Bronchial epithelial cell (primary cell): ENCODE results near the gene HBEGF. TPM values are rescaled to one million over a fixed set of nuclear protein-coding genes. Genes with fewer than 3 reads are reported as not detected.
A peak's percentile ranks its signal among the peaks of the same experiment; 100 is the strongest.

Experiments
- DNase-seq: peaks from one replicate; pipeline ENCODE4 v3.0.0-alpha.2; 2010; ENCODE audit warnings: low read depth
- FAIRE-seq: peaks from 2 replicates; lab custom pipeline; 2011; peaks lifted over from hg19 to GRCh38; lab: Jason Lieb, UNC
- H3K27me3 ChIP-seq: 2 replicates; pipeline ENCODE4 v1.5.1; 2011; ENCODE audit warnings: low read length; ENCODE audit not compliant: control insufficient read depth, insufficient read depth
- H3K36me3 ChIP-seq: 2 replicates; pipeline ENCODE4 v1.5.1; 2011; ENCODE audit warnings: low read length; ENCODE audit not compliant: control insufficient read depth, insufficient read depth
- H3K4me3 ChIP-seq: 2 replicates; pipeline ENCODE4 v1.5.1; 2011; ENCODE audit warnings: mild to moderate bottlenecking, low read depth, low read length, control low read depth
- total RNA-seq: library from RNA; depleted of rRNA; stranded (reverse); fragments of >200 nt; gene quantifications from 2 replicates; pipeline ENCODE4 v1.2.1, GENCODE V29; 2014
- TF ChIP-seq, protein P1 (sequence below): IDR thresholded peaks from 2 replicates; pipeline ENCODE4 v1.5.1; 2011; ENCODE audit warnings: mild to moderate bottlenecking, moderate library complexity, low read length, control low read depth, inconsistent platforms; ENCODE audit not compliant: insufficient read depth, severe bottlenecking

HBEGF gene
- total RNA-seq, 1 donor from 2014 or later = 76.6 TPM

DNA sequence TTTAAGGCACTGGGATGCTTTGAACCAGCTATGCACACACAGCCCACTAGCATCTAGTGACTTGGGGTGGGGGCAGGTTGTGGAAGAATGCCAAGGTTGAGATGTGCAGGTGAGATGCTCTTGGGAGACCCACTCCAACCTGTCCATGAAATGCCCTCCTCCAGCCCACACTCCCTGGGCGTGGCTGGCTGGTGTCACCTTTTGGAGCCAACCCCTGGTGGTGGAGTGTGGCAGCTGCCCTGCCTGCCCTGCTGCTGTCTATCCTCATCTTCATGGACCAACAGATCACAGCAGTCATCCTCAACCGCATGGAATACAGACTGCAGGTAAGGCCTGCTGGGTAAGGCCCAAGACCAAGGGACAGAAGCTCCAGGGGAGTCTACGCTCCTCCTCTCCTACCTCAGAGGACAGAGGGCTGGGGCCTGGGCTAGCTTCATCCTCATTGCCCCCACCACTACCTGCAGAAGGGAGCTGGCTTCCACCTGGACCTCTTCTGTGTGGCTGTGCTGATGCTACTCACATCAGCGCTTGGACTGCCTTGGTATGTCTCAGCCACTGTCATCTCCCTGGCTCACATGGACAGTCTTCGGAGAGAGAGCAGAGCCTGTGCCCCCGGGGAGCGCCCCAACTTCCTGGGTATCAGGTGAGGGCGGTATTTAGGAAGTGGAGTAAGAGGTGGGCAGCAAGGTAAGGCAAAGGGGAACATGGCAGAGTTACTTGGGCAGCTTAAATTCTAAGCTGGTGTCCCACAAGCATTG, 21.0 kb upstream of the HBEGF start:
- Histone ChIP-seq H3K4me3 (no peak overlapping the region), H3K36me3 (no peaks in the 10 kb centered on the region), H3K27me3 (no peaks in the 10 kb centered on the region)
- DNase-seq (no peak), FAIRE-seq (no peak)
- TF ChIP-seq, protein P1, sequence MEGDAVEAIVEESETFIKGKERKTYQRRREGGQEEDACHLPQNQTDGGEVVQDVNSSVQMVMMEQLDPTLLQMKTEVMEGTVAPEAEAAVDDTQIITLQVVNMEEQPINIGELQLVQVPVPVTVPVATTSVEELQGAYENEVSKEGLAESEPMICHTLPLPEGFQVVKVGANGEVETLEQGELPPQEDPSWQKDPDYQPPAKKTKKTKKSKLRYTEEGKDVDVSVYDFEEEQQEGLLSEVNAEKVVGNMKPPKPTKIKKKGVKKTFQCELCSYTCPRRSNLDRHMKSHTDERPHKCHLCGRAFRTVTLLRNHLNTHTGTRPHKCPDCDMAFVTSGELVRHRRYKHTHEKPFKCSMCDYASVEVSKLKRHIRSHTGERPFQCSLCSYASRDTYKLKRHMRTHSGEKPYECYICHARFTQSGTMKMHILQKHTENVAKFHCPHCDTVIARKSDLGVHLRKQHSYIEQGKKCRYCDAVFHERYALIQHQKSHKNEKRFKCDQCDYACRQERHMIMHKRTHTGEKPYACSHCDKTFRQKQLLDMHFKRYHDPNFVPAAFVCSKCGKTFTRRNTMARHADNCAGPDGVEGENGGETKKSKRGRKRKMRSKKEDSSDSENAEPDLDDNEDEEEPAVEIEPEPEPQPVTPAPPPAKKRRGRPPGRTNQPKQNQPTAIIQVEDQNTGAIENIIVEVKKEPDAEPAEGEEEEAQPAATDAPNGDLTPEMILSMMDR = no peak

DNA sequence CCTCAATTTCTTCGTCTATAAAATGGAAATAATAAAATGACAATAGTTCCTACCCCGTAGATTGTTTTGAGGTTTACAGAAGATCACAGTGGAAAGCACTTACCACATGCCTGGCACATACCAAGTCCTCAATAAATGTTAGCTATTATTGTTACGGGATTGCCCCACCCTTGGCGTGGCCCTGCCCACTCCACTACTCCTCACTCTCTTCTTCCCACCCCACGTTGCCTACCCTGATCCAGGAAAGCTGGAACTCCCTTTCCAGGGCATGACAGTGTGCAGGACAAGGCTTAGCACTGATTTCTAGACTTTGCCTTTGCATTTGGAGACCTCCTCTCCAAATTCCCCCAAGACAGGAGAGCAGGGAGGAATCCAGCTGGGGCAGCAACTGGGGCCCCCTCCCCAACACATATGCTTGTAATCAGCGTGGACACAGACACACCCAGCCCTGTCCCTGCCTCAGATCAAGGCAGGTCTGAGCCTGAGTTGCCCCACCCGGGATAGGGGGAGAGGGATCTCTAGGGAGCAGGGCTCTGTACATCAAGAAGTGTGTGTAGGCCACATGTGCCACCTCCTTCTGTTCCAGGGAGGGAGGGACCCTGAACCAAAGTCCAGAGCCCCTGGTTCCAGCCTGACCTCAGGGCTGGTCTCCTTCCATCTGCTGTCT, 20.3 kb upstream of the HBEGF start:
- DNase-seq (no peak), FAIRE-seq (no peak)
- TF ChIP-seq, protein P1 = no peak
- no peak overlapping the region for H3K4me3 ChIP-seq
- H3K27me3 ChIP-seq = no peaks in the 10 kb centered on the region
- H3K36me3 ChIP-seq = no peaks in the 10 kb centered on the region

DNA sequence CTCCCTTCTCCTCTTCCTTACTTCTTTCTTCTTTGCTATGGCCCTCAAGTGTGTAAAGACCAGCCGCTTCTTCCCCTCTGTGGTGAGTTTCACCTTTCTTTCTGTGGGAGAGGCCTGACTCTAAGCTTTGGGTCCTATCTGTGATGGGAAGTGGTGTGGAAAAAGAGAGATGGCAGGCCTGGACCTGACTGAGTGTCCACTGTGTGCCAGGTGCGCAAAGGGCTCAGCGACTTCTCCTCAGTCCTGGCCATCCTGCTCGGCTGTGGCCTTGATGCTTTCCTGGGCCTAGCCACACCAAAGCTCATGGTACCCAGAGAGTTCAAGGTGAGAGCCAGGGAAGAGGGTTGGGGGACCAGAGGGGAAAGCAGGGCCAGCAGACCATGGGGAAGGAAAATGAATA, 19.5 kb upstream of the HBEGF start:
- DNase-seq = no peak
- TF ChIP-seq, protein P1 = no peak
- no peak for FAIRE-seq

DNA sequence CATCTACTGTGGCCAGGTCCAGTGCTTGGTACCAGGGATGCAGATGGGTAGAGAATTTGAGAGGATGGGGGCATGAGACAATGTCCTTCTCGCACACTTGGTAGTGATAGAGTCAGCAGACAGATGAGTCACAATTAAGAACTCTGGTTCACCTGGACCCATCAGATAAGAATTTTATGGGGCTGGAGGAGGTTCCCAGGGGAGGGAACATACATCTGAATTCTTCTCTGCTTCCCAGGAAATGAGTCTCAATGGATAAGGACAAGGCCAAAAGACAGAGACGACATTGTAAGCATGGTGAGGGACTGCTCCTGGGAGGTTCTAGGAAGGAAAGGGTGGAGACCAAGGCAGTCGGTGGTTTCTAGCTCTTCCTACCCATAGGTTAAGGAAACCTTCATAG, 18.9 kb upstream of the HBEGF start:
- Histone ChIP-seq H3K36me3 (no peaks in the 10 kb centered on the region), H3K4me3 (no peak overlapping the region), H3K27me3 (no peaks in the 10 kb centered on the region)
- TF ChIP-seq, protein P1 = no peak
- DNase-seq = no peak
- peak; percentile 55 for FAIRE-seq

More for the DNA sequence above, 19.5 kb upstream of the HBEGF start:
- no peaks in the 10 kb centered on the region for H3K36me3 ChIP-seq
- no peak overlapping the region for H3K4me3 ChIP-seq
- no peaks in the 10 kb centered on the region for H3K27me3 ChIP-seq

DNA sequence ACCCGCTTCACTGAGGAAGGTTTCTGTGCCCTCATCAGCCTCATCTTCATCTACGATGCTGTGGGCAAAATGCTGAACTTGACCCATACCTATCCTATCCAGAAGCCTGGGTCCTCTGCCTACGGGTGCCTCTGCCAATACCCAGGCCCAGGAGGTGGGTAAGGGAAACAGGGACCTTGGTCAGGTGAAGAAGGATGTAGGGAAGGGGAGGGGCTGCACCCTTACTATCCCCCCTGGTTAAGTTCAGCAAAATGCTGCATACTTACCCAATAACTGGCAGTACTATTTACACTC, 18.0 kb upstream of the HBEGF start:
- Histone ChIP-seq H3K4me3 (no peak overlapping the region), H3K36me3 (no peaks in the 10 kb centered on the region), H3K27me3 (no peaks in the 10 kb centered on the region)
- FAIRE-seq (no peak), DNase-seq (no peak)
- TF ChIP-seq, protein P1 = no peak
